Right lung (tissue), 5 donors: ENCODE results near the gene MLLT1. TPM values are rescaled to one million over a fixed set of nuclear protein-coding genes. Genes with fewer than 3 reads are reported as not detected.

Source experiments
- DNase-seq, 2 donors: peaks; one replicate each; pipeline ENCODE4 v3.0.0-alpha.2; 2013
- polyA plus RNA-seq, 5 donors: library from polyadenylated mRNA; unstranded; fragments of 120-200 nt; gene quantifications; one replicate each; pipeline versions ENCODE4 v1.2.1 to v1.2.3, GENCODE V29; 2013; ENCODE audit warnings: inconsistent platforms in 1 of 5, low replicate concordance in 1 of 5; ENCODE audit not compliant: insufficient read length in 5 of 5, insufficient read depth in 1 of 5

The MLLT1 gene
- polyA plus RNA-seq, 5 donors, result 61.4 to 124 (median 79.8) TPM

GRCh38 chr19:6236310-6237291 lies 43.2 kb downstream of the MLLT1 start:
- DNase-seq, result peak in 1 of 2 donors; percentile 55

GRCh38 chr19:6235031-6235951 lies 44.5 kb downstream of the MLLT1 start:
- no peak for DNase-seq

GRCh38 chr19:6234527-6234926 lies 45.2 kb downstream of the MLLT1 start:
- DNase-seq, result no peak

GRCh38 chr19:6233827-6234511 lies 45.8 kb downstream of the MLLT1 start:
- DNase-seq, result no peak

GRCh38 chr19:6233056-6233826 lies 46.5 kb downstream of the MLLT1 start:
- no peak for DNase-seq

GRCh38 chr19:6232601-6233055 lies 47.1 kb downstream of the MLLT1 start:
- DNase-seq, result no peak

- DNase-seq, result no peak
Observed at GRCh38 chr19:6230991-6231448, 48.8 kb downstream of the MLLT1 start.

- no peak for DNase-seq
Observed at GRCh38 chr19:6229951-6230712, 49.6 kb downstream of the MLLT1 start.

GRCh38 chr19:6229216-6229913 lies 50.4 kb downstream of the MLLT1 start:
- DNase-seq, result no peak

- no peak for DNase-seq
Observed at GRCh38 chr19:6228551-6229215, 51.1 kb downstream of the MLLT1 start.

GRCh38 chr19:6227936-6228325 lies 51.8 kb downstream of the MLLT1 start:
- no peak for DNase-seq

- DNase-seq, result no peak
Observed at GRCh38 chr19:6227156-6227935, 52.4 kb downstream of the MLLT1 start.

GRCh38 chr19:6226444-6227155 lies 53.2 kb downstream of the MLLT1 start:
- DNase-seq, result no peak

GRCh38 chr19:6226012-6226411 lies 53.8 kb downstream of the MLLT1 start:
- no peak for DNase-seq

GRCh38 chr19:6225232-6225865 lies 54.4 kb downstream of the MLLT1 start:
- no peak for DNase-seq

- no peak for DNase-seq
Observed at GRCh38 chr19:6224308-6224675, 55.5 kb downstream of the MLLT1 start.
